Upper lobe of right lung (tissue), 1 donor: Measurements from ENCODE around the gene CHST11. TPM values are rescaled to one million over a fixed set of nuclear protein-coding genes. Genes with fewer than 3 reads are reported as not detected.

Experiments
- ATAC-seq: fragments of 200-7000 bp; cut with Tn5 transposase; one replicate; pipeline ENCODE4 v1.9.1; 2020; ENCODE audit warnings: mild to moderate bottlenecking, moderate library complexity
- DNase-seq: peaks from one replicate; pipeline ENCODE4 v3.0.0-alpha.2; 2020
- H3K27ac ChIP-seq: fragments of 200-600 bp; one replicate; pipeline ENCODE4 v1.8.0; 2022
- H3K27me3 ChIP-seq: fragments of 200-600 bp; one replicate; pipeline ENCODE4 v1.8.0; 2022; ENCODE audit warnings: mild to moderate bottlenecking
- H3K36me3 ChIP-seq: fragments of 200-600 bp; one replicate; pipeline ENCODE4 v1.8.0; 2022
- H3K4me1 ChIP-seq: fragments of 200-600 bp; one replicate; pipeline ENCODE4 v1.8.0; 2022
- H3K4me3 ChIP-seq: fragments of 200-600 bp; one replicate; pipeline ENCODE4 v1.8.0; 2022; ENCODE audit warnings: mild to moderate bottlenecking
- H3K9me3 ChIP-seq: fragments of 200-600 bp; one replicate; pipeline ENCODE4 v1.8.0; 2022
- intact Hi-C: fragments of 100-400 bp; cut with DNase I; formaldehyde crosslinking; loops from one replicate; pipeline ENCODE4 v1.11.0; 2022
- total RNA-seq: library from RNA; stranded (reverse); fragmentation: NEBNext Ultra II Directional; extraction: Animal tissue kit (Norgen Biotek cat#: 25700); gene quantifications from one replicate; pipeline ENCODE4 v1.2.1, GENCODE V29; 2021
- TF ChIP-seq, protein P1 (sequence below): fragments of 200-600 bp; IDR thresholded peaks from one replicate; pipeline ENCODE4 v1.8.0; 2022; ENCODE audit warnings: antibody characterized with exemption
- donor health status: DM: no; HTN: yes; CAD: no; lungs with severe emphysema.

Gene CHST11
- total RNA-seq, 1 donor from 2014 or later, result 56.6 TPM

DNA sequence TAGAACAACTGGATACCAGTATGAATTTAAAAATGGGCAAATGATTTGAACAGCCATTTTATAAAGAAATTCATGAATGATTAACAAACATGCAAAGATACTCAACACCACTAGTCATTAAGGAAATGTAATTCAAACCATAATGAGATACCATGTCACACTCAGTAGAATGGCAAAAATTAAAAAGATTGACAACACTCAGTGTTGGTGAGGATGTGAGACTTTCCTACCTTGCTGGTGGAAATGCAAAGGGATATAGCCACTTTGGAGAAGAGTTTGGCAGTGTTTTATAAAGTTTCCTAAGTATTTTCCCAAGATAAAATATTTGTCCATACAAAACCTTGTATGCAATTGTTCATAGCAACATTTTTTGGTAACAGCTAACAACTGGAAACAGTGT is 6.0 kb upstream of the CHST11 start:
- ATAC-seq, result no peak
- Histone ChIP-seq H3K27me3 (no peaks in the 10 kb centered on the region), H3K27ac (no peak overlapping the region), H3K9me3 (no peaks in the 10 kb centered on the region), H3K4me1 (peaks cover 2% of the 10 kb centered on the region), H3K4me3 (no peak overlapping the region), H3K36me3 (no peaks in the 10 kb centered on the region)
- TF ChIP-seq, protein P1, sequence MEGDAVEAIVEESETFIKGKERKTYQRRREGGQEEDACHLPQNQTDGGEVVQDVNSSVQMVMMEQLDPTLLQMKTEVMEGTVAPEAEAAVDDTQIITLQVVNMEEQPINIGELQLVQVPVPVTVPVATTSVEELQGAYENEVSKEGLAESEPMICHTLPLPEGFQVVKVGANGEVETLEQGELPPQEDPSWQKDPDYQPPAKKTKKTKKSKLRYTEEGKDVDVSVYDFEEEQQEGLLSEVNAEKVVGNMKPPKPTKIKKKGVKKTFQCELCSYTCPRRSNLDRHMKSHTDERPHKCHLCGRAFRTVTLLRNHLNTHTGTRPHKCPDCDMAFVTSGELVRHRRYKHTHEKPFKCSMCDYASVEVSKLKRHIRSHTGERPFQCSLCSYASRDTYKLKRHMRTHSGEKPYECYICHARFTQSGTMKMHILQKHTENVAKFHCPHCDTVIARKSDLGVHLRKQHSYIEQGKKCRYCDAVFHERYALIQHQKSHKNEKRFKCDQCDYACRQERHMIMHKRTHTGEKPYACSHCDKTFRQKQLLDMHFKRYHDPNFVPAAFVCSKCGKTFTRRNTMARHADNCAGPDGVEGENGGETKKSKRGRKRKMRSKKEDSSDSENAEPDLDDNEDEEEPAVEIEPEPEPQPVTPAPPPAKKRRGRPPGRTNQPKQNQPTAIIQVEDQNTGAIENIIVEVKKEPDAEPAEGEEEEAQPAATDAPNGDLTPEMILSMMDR, result no peak
- intact Hi-C loops, result no loop called here
- no peak for DNase-seq

DNA sequence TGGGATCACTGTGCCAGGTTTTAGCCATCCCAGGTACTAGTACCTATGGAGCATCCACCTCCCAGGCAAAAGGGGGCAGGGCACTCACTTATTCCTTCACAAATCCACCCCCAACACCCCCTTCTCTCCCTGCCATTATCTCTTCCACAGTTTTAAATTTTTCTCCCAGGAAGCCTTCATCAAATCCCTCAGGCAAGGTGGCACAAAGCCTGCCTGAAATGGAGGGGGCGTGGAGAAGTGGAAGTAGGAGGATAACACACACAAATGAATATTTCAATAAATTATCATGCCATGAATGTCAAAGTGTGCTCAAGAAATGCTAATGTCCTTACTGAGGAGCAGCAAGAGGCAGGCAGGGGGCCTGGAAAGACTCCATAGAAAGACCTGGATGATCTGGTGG is 4.7 kb upstream of the CHST11 start:
- Histone ChIP-seq H3K27ac (no peak overlapping the region), H3K9me3 (no peaks in the 10 kb centered on the region), H3K4me1 (peaks cover 7% of the 10 kb centered on the region), H3K4me3 (no peak overlapping the region), H3K36me3 (no peaks in the 10 kb centered on the region), H3K27me3 (no peaks in the 10 kb centered on the region)
- TF ChIP-seq, protein P1, result no peak
- intact Hi-C loops, result no loop called here
- no peak for DNase-seq
- ATAC-seq, result no peak

DNA sequence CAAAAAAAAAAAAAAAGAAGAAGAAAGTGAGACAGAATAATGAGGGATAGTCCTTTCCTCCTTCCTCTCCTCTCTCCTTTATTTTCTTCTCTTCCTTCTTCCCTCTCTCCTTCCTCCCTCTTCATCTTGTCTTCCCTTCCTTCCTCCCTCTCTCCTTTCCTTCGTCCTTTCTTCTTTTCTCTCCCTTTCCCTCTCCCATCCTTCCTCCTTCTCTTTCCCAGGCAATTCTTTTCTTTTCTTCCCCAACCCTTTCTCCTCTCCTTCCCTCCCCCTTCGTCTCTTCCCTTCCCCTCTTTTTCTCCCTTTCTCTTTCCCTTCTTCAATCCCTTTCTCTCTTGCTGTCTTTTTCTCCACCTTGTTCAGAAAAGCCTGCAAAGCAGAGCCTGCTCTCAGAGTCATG is 3.6 kb upstream of the CHST11 start:
- TF ChIP-seq, protein P1, result no peak
- intact Hi-C loops, result no loop called here
- Histone ChIP-seq H3K27ac (no peak overlapping the region), H3K9me3 (no peaks in the 10 kb centered on the region), H3K27me3 (no peaks in the 10 kb centered on the region), H3K4me3 (no peak overlapping the region), H3K36me3 (no peaks in the 10 kb centered on the region), H3K4me1 (peaks cover 7% of the 10 kb centered on the region)
- DNase-seq (no peak), ATAC-seq (no peak)

DNA sequence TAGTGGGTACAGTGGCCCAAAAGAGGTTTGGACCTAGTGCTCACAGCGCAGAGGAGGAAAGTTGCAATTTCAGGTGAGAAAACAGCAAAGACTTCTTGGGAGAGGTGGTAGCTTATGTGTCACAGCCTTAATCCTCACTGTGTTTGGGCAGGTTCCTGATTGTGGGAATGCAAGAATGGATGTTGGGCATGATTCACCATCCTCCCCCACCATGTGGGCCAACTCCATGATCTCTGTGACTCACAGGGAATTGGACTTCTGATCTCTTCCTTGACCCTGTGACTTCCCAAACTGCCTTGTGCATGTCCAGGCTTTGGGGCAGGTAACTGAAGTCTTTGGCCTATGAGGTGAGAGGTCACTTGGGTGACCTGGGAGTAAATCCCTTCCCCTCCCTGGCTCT is 1.8 kb upstream of the CHST11 start:
- H3K4me1 ChIP-seq, result peaks cover 17% of the 10 kb centered on the region
- intact Hi-C loops, result no loop called here

DNA sequence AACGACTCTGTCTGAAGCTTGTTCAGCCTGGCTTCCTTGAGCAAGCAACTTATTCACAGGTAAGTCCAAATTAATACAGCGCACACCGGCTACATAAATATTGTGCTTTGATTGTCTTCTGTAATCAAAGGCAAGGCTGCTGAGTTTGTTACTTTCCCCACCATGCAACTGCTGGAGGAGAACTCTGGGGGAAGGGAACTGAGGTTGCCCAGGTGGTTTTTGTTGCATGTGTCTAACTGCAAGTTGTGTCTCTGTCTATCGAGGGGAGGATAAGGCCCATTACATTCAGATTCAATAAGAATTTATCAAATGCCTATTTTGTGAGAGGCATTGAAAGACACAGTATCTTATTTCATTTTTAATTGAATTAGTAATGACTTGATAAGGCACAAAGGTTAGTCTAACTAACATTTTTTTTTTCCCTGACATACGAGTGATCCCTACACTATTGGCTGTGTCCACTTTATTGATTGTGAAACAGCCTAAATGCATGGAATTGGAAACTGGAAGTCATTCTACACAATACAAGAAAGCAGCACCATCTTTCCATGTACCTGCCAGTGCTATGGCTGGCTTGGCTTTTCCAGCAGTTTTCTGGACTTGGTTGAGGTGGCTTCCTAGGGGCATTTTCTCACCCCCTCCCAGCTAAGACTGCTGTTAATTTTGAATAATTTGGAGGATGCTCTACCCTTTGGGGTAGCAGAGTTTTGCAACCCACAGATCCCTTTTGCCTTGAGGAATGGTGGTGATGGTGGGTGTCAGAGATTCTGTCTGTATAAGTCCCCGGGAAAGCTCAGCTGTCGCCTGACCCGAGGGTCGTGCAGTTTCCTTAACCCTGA is 951 bp upstream of the CHST11 start:
- ATAC-seq (no peak), DNase-seq (no peak)
- H3K27me3 ChIP-seq, result no peaks in the 10 kb centered on the region
- TF ChIP-seq, protein P1, result no peak
- H3K9me3 ChIP-seq, result no peaks in the 10 kb centered on the region
- H3K4me1 ChIP-seq, result peaks cover 25% of the 10 kb centered on the region
- no peaks in the 10 kb centered on the region for H3K36me3 ChIP-seq
- intact Hi-C loops, result no loop called here
- H3K27ac ChIP-seq, result peak overlapping the region; percentile 90
- peak overlapping the region; percentile 93 for H3K4me3 ChIP-seq

More for the DNA sequence above, 1.8 kb upstream of the CHST11 start:
- TF ChIP-seq, protein P1, result no peak
- DNase-seq (no peak), ATAC-seq (no peak)
- H3K27ac ChIP-seq, result no peak overlapping the region
- H3K9me3 ChIP-seq, result no peaks in the 10 kb centered on the region
- H3K27me3 ChIP-seq, result no peaks in the 10 kb centered on the region
- H3K36me3 ChIP-seq, result no peaks in the 10 kb centered on the region
- no peak overlapping the region for H3K4me3 ChIP-seq
